Spinal cord (tissue), 10 donors: ENCODE data around the gene APCDD1. TPM values are rescaled to one million over a fixed set of nuclear protein-coding genes. Genes with fewer than 3 reads are reported as not detected.

Source experiments
- DNase-seq, 6 donors: peaks; one replicate each; pipeline versions ENCODE4 v3.0.0 to v3.0.0-alpha.2; 2013 to 2015; ENCODE audit warnings: low spot score in 6 of 6, low read depth in 4 of 6
- H3K27ac ChIP-seq: one replicate; pipeline ENCODE4 v1.5.1; 2013; ENCODE audit warnings: low read depth, low read length, control low read depth
- H3K27me3 ChIP-seq: one replicate; pipeline ENCODE4 v1.6.1; 2013; ENCODE audit warnings: low read length; ENCODE audit not compliant: control insufficient read depth, insufficient read depth
- H3K36me3 ChIP-seq: one replicate; pipeline ENCODE4 v1.6.1; 2013; ENCODE audit warnings: low read length; ENCODE audit not compliant: control insufficient read depth, insufficient read depth
- H3K4me1 ChIP-seq: one replicate; pipeline ENCODE4 v1.6.1; 2013; ENCODE audit warnings: low read length; ENCODE audit not compliant: control insufficient read depth, insufficient read depth
- H3K4me3 ChIP-seq: one replicate; pipeline ENCODE4 v1.5.1; 2013; ENCODE audit warnings: low read depth, low read length, control low read depth
- H3K9me3 ChIP-seq: one replicate; pipeline ENCODE4 v1.6.1; 2013; ENCODE audit warnings: low read length; ENCODE audit not compliant: control insufficient read depth, insufficient read depth
- WGBS: methylation state at CpG from one replicate; pipeline ENCODE4 v1.1.5; 2013; ENCODE audit warnings: missing lambda C conversion rate; ENCODE audit not compliant: insufficient coverage; 5-methylcytosine and 5-hydroxymethylcytosine counted together
- polyA plus RNA-seq, 2 donors: library from polyadenylated mRNA; unstranded; fragments of 120-200 nt; gene quantifications; one replicate each; pipeline ENCODE4 v1.2.1, GENCODE V29; 2013; ENCODE audit not compliant: insufficient read length in 2 of 2
- total RNA-seq, 2 donors: library from RNA; depleted of rRNA in 1 of 2; stranded (reverse); fragments of 120-200 nt in 1 of 2; fragments of >200 nt in 1 of 2; gene quantifications; one replicate each; pipeline versions ENCODE4 v1.2.3 to v1.2.4, GENCODE V29; 2013 to 2014
- donor health status: healthy.

Gene APCDD1
- total and polyA plus RNA-seq, 4 donors: 91.9 to 431 (median 226) TPM

- peak overlapping the region; percentile 30 for H3K27ac ChIP-seq
- peaks cover 34% of the 10 kb centered on the region for H3K4me1 ChIP-seq
- H3K36me3 ChIP-seq: no peaks in the 10 kb centered on the region
- 96% methylated on average over 23 of the region's 23 CpGs for WGBS
- no peak for DNase-seq
- H3K27me3 ChIP-seq: no peaks in the 10 kb centered on the region
- H3K4me3 ChIP-seq: no peak overlapping the region
- H3K9me3 ChIP-seq: no peaks in the 10 kb centered on the region
Measured at GRCh38 chr18:10414293-10414842, 40.1 kb upstream of the APCDD1 start.

- WGBS: 58% methylated on average over 5 of the region's 9 CpGs
- DNase-seq: peak in 1 of 6 donors; percentile 36
- H3K4me1 ChIP-seq: peaks cover 25% of the 10 kb centered on the region
Measured at GRCh38 chr18:10416065-10416464, 38.4 kb upstream of the APCDD1 start.

GRCh38 chr18:10417191-10417590, 37.2 kb upstream of the APCDD1 start:
- peaks cover 23% of the 10 kb centered on the region for H3K4me1 ChIP-seq
- DNase-seq: no peak
- 100% methylated on average over 2 of the region's 3 CpGs for WGBS
- no peak overlapping the region for H3K27ac ChIP-seq
- H3K27me3 ChIP-seq: no peaks in the 10 kb centered on the region
- no peak overlapping the region for H3K4me3 ChIP-seq
- H3K36me3 ChIP-seq: no peaks in the 10 kb centered on the region
- no peaks in the 10 kb centered on the region for H3K9me3 ChIP-seq

More at GRCh38 chr18:10416065-10416464, 38.4 kb upstream of the APCDD1 start:
- Histone ChIP-seq H3K9me3 (no peaks in the 10 kb centered on the region), H3K27ac (no peak overlapping the region), H3K4me3 (no peak overlapping the region), H3K27me3 (no peaks in the 10 kb centered on the region), H3K36me3 (no peaks in the 10 kb centered on the region)

GRCh38 chr18:10417664-10418063, 36.8 kb upstream of the APCDD1 start:
- no peak for DNase-seq
- H3K36me3 ChIP-seq: no peaks in the 10 kb centered on the region
- no peak overlapping the region for H3K27ac ChIP-seq
- H3K4me1 ChIP-seq: peaks cover 23% of the 10 kb centered on the region
- no peak overlapping the region for H3K4me3 ChIP-seq
- H3K27me3 ChIP-seq: no peaks in the 10 kb centered on the region
- no peaks in the 10 kb centered on the region for H3K9me3 ChIP-seq

- Histone ChIP-seq H3K27ac (no peak overlapping the region), H3K36me3 (no peaks in the 10 kb centered on the region), H3K4me3 (no peak overlapping the region), H3K27me3 (no peaks in the 10 kb centered on the region), H3K4me1 (peaks cover 19% of the 10 kb centered on the region), H3K9me3 (no peaks in the 10 kb centered on the region)
- no peak for DNase-seq
Measured at GRCh38 chr18:10418836-10419235, 35.6 kb upstream of the APCDD1 start.

GRCh38 chr18:10419420-10420103, 34.9 kb upstream of the APCDD1 start:
- Histone ChIP-seq H3K27ac (no peak overlapping the region), H3K4me3 (no peak overlapping the region), H3K4me1 (peaks cover 12% of the 10 kb centered on the region), H3K9me3 (no peaks in the 10 kb centered on the region), H3K36me3 (no peaks in the 10 kb centered on the region), H3K27me3 (no peaks in the 10 kb centered on the region)
- DNase-seq: no peak
- 90% methylated on average over 3 of the region's 5 CpGs for WGBS

GRCh38 chr18:10420561-10421352, 33.7 kb upstream of the APCDD1 start:
- WGBS: 100% methylated on average over 1 of the region's 5 CpGs
- Histone ChIP-seq H3K4me1 (peaks cover 3% of the 10 kb centered on the region), H3K27me3 (no peaks in the 10 kb centered on the region), H3K4me3 (no peak overlapping the region), H3K9me3 (no peaks in the 10 kb centered on the region), H3K27ac (no peak overlapping the region), H3K36me3 (no peaks in the 10 kb centered on the region)
- DNase-seq: no peak

GRCh38 chr18:10421859-10422258, 32.6 kb upstream of the APCDD1 start:
- 76% methylated on average over 2 of the region's 5 CpGs for WGBS
- Histone ChIP-seq H3K4me3 (no peak overlapping the region), H3K27me3 (no peaks in the 10 kb centered on the region), H3K9me3 (no peaks in the 10 kb centered on the region), H3K27ac (no peak overlapping the region), H3K36me3 (no peaks in the 10 kb centered on the region), H3K4me1 (peaks cover 3% of the 10 kb centered on the region)
- no peak for DNase-seq

- H3K27ac ChIP-seq: no peak overlapping the region
- no peak for DNase-seq
- no peaks in the 10 kb centered on the region for H3K27me3 ChIP-seq
- H3K4me3 ChIP-seq: no peak overlapping the region
- no peaks in the 10 kb centered on the region for H3K36me3 ChIP-seq
- H3K4me1 ChIP-seq: no peaks in the 10 kb centered on the region
- no peaks in the 10 kb centered on the region for H3K9me3 ChIP-seq
- WGBS: 88% methylated on average over 6 of the region's 6 CpGs
Measured at GRCh38 chr18:10422731-10423130, 31.7 kb upstream of the APCDD1 start.
